SK-N-SH (cell line): ENCODE measurements around the gene GPR18.

Experiments
- ELF1 ChIP-seq: IDR thresholded peaks from 2 replicates; pipeline ENCODE4 v1.4.0; 2012
- EP300 ChIP-seq, 2 experiments: IDR thresholded peaks; 2 replicates each; pipeline versions ENCODE4 v1.4.0 to v1.6.1; 2012; ENCODE audit warnings: borderline replicate concordance in 1 of 2, low read depth in 1 of 2, low read length in 1 of 2
- EZH2phosphoT487 ChIP-seq: fragments of 200-600 bp; sonication (generic); IDR thresholded peaks from 2 replicates; pipeline ENCODE4 v1.6.1; 2017; ENCODE audit warnings: low read depth, mixed run types, mild to moderate bottlenecking, antibody characterized with exemption, moderate library complexity, borderline replicate concordance
- FOSL2 ChIP-seq: IDR thresholded peaks from 2 replicates; pipeline ENCODE4 v1.4.0; 2012; ENCODE audit warnings: low read depth, mild to moderate bottlenecking, moderate library complexity, borderline replicate concordance
- POLR2AphosphoS5 ChIP-seq: IDR thresholded peaks from 2 replicates; pipeline ENCODE4 v1.6.1; 2012; ENCODE audit warnings: low read depth, low read length
- RFX5 ChIP-seq: IDR thresholded peaks from 2 replicates; pipeline ENCODE4 v1.6.1; 2012; ENCODE audit warnings: mild to moderate bottlenecking, improper control_type of control experiment, low read length
- RXRA ChIP-seq: IDR thresholded peaks from 2 replicates; pipeline ENCODE4 v1.4.0; 2012; ENCODE audit warnings: low read depth, mild to moderate bottlenecking, borderline replicate concordance
- SMC3 ChIP-seq: IDR thresholded peaks from 2 replicates; pipeline ENCODE4 v1.6.1; 2012; ENCODE audit warnings: low read depth, low read length, improper control_type of control experiment
- TCF12 ChIP-seq: IDR thresholded peaks from 2 replicates; pipeline ENCODE4 v1.4.0; 2012
- USF1 ChIP-seq: IDR thresholded peaks from 2 replicates; pipeline ENCODE4 v1.4.0; 2012; ENCODE audit warnings: low read depth, borderline replicate concordance
- TF ChIP-seq, protein P1 (sequence below): IDR thresholded peaks from 2 replicates; pipeline ENCODE4 v1.4.0; 2012; ENCODE audit warnings: low read depth
- TF ChIP-seq, protein P2 (sequence below): fragments of 200-600 bp; sonication (generic); IDR thresholded peaks from 2 replicates; pipeline ENCODE4 v1.6.1; 2017; ENCODE audit warnings: antibody characterized with exemption, mild to moderate bottlenecking, moderate library complexity
- TF ChIP-seq, protein P3 (sequence below): IDR thresholded peaks from 2 replicates; pipeline ENCODE4 v1.6.1; 2012; ENCODE audit warnings: mild to moderate bottlenecking, low read depth, low read length, moderate library complexity

GRCh38 chr13:99227331-99227900 is 30.8 kb downstream of the GPR18 start:
- TF ChIP-seq, protein P1, sequence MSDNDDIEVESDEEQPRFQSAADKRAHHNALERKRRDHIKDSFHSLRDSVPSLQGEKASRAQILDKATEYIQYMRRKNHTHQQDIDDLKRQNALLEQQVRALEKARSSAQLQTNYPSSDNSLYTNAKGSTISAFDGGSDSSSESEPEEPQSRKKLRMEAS, result no peak
- TF ChIP-seq, protein P2, sequence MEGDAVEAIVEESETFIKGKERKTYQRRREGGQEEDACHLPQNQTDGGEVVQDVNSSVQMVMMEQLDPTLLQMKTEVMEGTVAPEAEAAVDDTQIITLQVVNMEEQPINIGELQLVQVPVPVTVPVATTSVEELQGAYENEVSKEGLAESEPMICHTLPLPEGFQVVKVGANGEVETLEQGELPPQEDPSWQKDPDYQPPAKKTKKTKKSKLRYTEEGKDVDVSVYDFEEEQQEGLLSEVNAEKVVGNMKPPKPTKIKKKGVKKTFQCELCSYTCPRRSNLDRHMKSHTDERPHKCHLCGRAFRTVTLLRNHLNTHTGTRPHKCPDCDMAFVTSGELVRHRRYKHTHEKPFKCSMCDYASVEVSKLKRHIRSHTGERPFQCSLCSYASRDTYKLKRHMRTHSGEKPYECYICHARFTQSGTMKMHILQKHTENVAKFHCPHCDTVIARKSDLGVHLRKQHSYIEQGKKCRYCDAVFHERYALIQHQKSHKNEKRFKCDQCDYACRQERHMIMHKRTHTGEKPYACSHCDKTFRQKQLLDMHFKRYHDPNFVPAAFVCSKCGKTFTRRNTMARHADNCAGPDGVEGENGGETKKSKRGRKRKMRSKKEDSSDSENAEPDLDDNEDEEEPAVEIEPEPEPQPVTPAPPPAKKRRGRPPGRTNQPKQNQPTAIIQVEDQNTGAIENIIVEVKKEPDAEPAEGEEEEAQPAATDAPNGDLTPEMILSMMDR, result no peak
- TF ChIP-seq TCF12 (no peak), SMC3 (no peak), RXRA (no peak), RFX5 (no peak), EZH2phosphoT487 (no peak), ELF1 (no peak), USF1 (no peak), EP300 (IDR thresholded peaks at IDR 0.05; ENCODE audit: borderline replicate concordance in 1 of 2, low read depth in 1 of 2, low read length in 1 of 2) (no peak), POLR2AphosphoS5 (no peak), FOSL2 (no peak)
- TF ChIP-seq, protein P3, sequence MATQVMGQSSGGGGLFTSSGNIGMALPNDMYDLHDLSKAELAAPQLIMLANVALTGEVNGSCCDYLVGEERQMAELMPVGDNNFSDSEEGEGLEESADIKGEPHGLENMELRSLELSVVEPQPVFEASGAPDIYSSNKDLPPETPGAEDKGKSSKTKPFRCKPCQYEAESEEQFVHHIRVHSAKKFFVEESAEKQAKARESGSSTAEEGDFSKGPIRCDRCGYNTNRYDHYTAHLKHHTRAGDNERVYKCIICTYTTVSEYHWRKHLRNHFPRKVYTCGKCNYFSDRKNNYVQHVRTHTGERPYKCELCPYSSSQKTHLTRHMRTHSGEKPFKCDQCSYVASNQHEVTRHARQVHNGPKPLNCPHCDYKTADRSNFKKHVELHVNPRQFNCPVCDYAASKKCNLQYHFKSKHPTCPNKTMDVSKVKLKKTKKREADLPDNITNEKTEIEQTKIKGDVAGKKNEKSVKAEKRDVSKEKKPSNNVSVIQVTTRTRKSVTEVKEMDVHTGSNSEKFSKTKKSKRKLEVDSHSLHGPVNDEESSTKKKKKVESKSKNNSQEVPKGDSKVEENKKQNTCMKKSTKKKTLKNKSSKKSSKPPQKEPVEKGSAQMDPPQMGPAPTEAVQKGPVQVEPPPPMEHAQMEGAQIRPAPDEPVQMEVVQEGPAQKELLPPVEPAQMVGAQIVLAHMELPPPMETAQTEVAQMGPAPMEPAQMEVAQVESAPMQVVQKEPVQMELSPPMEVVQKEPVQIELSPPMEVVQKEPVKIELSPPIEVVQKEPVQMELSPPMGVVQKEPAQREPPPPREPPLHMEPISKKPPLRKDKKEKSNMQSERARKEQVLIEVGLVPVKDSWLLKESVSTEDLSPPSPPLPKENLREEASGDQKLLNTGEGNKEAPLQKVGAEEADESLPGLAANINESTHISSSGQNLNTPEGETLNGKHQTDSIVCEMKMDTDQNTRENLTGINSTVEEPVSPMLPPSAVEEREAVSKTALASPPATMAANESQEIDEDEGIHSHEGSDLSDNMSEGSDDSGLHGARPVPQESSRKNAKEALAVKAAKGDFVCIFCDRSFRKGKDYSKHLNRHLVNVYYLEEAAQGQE, result no peak
